GM23248 (cell line): ENCODE measurements around the gene RASA2.

ENCODE experiments used
- EZH2 ChIP-seq: fragments of 200-600 bp; sonication (generic); IDR thresholded peaks from 2 replicates; pipeline ENCODE4 v1.6.1; 2018; ENCODE audit warnings: antibody characterized with exemption, mild to moderate bottlenecking; ENCODE audit not compliant: insufficient read depth, poor library complexity, severe bottlenecking
- EZH2phosphoT487 ChIP-seq: fragments of 200-600 bp; sonication (generic); IDR thresholded peaks from 2 replicates; pipeline ENCODE4 v1.6.1; 2018; ENCODE audit warnings: antibody characterized with exemption, moderate library complexity, mild to moderate bottlenecking, low read depth; ENCODE audit not compliant: insufficient read depth

DNA sequence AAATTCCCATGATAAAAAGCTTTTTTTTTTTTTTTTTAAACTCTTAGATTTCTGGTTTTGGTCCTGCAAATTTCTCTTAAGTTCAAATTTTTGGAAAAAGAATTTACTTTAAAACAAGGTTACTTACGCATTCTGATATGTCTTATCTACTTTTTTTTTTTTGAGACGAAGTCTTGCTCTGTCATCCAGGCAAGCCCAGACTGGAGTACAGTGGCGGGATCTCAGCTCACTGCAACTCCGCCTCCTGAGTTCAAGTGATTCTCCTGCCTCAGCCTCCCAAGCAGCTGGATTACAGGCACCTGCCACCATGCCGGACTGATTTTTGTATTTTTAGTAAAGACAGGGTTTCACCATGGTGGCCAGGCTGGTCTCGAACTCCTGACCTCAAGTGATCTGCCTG lies 83.2 kb downstream of the RASA2 start:
- TF ChIP-seq EZH2 (no peak), EZH2phosphoT487 (no peak)
